ENCODE results near the gene AOPEP.

Gene AOPEP

DNA sequence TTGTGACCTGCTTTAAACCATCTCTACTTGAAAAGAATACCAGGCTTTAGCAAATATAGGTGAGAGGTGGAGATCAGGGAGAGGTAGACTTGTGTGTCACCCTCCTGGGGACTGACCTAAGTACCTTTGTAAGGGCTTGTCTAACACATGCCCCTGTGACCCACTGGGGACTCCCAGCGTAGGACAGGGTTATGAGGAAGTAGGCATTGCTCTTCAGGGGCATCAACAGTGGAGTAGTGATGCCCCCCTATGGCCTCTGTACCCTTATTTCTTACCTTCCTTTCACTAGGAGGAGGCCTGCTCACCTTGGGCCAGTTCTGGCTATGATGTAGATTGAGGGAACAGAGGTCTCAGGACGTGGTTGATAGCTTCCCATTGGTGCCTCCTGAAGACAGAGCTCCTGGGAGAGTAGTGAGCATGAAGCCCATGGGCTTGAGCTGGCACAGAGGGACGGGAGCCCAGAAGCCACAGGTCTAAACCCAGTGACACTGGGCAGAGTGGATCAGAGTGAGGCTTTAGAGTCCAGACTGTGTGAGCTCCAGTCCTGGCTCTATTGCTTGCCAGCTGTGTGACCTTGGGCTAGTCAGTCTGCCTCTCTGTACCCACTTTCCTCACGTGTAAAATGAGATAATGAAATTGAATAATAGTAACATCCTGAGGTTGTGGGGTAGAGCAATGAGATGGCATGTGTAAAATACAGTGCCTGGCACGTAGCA is 191.7 kb downstream of the AOPEP start:
- no peak overlapping the region; the same call in 1 of the 2 replicates for H3K27ac ChIP-seq
- TF ChIP-seq, protein P1, sequence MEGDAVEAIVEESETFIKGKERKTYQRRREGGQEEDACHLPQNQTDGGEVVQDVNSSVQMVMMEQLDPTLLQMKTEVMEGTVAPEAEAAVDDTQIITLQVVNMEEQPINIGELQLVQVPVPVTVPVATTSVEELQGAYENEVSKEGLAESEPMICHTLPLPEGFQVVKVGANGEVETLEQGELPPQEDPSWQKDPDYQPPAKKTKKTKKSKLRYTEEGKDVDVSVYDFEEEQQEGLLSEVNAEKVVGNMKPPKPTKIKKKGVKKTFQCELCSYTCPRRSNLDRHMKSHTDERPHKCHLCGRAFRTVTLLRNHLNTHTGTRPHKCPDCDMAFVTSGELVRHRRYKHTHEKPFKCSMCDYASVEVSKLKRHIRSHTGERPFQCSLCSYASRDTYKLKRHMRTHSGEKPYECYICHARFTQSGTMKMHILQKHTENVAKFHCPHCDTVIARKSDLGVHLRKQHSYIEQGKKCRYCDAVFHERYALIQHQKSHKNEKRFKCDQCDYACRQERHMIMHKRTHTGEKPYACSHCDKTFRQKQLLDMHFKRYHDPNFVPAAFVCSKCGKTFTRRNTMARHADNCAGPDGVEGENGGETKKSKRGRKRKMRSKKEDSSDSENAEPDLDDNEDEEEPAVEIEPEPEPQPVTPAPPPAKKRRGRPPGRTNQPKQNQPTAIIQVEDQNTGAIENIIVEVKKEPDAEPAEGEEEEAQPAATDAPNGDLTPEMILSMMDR (conservative IDR thresholded peaks at IDR 0.05) = no peak

DNA sequence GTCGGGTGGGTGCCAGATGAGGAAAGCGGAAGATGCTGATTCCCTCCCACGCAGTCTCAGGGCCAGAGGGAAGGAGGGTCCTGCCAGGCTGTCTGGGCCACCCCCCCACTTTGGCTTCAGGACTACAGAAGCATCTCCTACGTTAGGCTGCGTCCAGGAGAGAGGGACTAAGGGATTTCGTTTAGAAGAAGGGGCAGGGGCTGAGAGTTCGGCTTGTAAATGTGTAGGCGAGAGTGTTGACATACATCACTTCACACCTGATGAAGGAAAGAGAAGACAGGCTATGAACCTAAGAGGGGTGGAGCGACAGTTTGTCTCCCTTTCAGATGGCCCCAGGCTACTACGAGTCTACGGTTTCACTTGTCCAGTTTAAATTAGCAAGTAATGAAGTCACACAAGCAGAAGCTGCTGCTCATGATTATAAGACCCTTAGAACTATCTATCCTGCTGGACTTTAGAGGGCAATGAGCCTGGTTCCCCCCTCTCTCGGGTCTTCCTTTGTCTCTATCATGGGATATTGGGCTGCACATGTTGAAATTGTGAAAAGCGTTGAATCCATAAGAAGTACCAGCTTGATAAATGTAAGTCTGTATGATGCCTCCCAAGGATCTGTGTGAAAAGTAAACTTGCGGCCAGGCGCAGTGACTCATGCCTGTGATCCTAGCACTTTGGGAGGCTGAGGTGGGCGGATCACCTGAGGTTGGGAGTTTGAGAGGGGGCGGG is 193.0 kb downstream of the AOPEP start:
- TF ChIP-seq, protein P1 (conservative IDR thresholded peaks at IDR 0.05) = no peak
- H3K27ac ChIP-seq = no peak overlapping the region

DNA sequence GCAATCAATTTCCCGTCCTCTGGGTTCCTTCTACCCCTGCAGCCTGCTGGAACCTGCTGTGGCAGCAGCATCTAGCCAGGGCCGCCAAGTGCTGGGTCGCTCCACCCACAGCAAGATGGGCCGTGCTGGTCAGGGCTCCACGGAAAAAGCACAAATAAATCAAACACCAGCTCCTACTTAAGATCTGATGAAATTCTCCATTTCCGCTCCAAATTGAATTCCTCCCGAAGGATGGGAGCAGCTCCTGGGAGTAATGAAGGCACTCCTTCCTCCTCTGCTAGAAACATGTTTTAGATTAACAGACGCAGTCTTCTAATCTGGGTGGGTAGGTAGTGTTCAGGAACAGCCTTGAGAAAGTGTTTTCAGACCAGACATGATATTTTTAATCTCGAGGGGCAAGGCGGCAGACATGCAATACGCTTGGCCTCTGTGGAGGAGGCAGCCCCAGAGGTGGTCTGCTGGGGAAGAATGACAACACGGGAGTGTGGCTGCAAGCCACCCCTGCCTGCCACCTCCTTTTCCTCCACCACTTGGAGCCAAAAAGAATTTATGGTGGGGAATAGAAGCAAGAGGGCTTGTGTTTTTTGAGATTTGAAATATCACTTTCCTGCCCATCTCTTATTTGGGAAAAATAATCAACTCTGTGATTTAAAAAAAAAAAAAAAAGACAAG is 194.1 kb downstream of the AOPEP start:
- H3K27ac ChIP-seq = no peak overlapping the region
- TF ChIP-seq, protein P1 (conservative IDR thresholded peaks at IDR 0.05) = no peak

DNA sequence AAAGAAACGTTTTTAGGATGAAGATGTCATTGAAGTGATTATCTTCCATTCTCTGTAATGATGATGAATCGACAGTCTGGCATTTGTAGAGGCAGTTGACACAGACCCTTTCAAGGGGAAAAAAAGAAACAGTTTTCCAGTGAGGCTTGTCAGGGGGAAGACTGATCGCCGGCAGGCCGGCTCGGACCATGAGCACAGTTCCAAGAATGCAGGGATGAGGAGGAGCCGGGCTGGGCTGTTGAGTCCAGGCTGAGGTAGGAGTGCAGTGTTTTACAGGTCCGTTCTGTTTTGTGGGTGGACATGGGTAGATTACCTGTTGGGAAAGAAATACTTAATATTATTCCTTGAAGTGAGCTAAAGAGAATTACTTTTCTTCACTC is 194.6 kb downstream of the AOPEP start:
- no peak overlapping the region for H3K27ac ChIP-seq
- TF ChIP-seq, protein P1 (conservative IDR thresholded peaks at IDR 0.05) = no peak

DNA sequence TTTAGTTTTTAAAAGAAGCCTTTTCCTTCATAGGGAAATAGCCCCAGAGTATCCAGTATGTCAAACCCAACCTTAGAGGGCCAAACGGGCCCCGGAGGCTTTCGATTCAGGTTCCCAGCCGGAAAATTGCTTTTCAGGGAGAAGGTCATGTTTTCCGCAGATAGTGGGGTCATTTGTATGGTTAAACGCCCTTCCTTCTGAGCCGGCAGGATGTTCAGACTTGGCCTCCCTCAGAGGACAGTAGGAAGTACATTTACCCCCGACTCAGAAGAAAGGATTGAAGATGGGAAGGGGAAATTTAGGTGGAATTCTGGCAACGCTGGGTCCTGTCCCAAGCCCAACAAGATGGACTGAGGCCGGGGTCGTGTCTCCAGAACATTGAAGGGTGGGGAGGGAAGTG is 195.2 kb downstream of the AOPEP start:
- TF ChIP-seq, protein P1 (conservative IDR thresholded peaks at IDR 0.05) = no peak
- H3K27ac ChIP-seq = no peak overlapping the region

DNA sequence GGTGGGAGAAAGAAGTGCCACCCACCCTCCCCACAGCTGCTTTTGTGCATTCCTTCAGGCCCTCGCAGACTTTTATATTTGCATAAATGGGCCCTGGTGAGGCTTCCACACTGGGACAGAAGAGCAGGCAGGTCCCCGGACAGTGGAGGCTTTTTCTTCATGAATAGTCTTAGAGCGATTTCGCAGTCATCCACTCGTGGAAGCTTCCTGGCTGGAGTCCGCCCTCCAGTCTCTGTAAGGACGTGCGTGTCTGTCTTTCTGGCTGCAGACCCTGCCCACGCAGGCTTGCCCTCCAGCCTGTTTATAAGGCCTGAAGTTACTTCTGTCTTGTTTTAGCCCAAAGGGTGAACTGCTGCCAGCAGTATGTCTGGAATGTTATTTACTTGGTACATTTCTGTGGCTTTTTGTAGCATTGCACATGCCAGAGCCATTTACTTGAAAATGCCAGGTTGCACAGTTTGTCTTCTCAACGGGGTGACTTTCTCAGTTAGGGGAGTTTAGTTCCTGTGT is 195.7 kb downstream of the AOPEP start:
- no peak overlapping the region; the same call in 1 of the 2 replicates for H3K27ac ChIP-seq
- TF ChIP-seq, protein P1 (conservative IDR thresholded peaks at IDR 0.05) = no peak

DNA sequence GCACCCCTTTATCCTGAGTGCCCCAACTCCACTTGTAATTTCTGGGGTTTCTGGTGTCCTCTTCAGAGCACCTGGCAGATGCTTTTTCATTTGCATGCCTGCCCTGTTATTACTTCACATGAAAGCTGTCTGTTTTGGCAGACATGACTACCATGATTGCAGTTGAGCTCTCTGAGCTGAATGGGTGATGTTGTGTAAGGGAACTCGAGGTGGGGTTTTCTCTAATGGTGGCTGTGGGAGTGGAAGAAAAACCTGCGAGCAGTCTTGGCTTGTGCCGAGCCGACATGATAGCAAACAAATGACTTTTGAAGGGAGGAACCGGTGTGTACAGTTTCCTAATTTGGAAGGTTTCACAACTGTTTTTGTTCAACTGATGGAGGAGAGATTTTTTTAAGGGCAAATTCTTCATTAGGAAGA is 196.2 kb downstream of the AOPEP start:
- H3K27ac ChIP-seq = no peak overlapping the region; the same call in 1 of the 2 replicates
- TF ChIP-seq, protein P1 (conservative IDR thresholded peaks at IDR 0.05) = no peak
